ENCODE measurements around the gene LAMA2.

DNA sequence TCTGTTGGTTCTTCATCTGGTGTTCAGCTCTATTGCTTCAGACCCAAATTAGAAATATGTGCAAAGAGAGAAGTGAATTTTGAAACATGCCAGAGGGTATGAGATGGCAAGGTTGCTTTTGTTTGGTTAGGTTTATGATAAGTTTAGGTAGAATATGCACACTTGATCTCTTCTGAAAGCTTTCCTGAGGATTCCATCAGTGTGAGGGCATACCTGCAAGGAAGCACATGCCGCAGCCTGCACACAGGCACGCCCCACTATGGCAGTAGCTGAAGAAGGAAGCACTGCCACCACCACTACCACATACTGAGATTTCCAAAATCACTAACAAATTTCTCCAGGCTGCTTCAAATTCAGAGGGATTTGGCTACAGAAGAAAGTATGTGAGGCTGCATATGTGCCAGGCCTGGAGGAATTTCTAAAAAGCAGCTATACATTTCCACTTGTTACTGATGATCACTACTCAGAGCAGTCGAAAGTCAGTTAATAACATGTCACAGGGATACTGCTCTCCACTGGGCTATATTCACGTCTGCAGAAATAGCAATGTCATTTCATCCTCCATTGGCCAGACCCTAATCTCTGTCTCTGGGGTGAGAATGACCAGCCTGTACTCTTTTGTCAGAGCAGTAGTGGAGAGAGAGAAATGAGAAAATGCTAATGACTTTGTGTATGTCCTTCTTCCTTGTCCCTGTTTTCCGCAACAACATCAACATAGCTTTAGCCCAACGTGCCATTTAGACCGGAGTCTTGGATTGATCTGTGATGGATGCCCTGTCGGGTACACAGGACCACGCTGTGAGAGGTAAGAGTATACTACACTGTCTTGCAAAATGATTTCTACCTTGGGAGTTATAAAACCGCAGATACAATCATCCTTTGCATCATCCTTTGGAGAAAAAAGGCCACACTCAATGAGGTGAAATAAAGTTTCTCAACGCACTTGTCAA is 396.7 kb downstream of the LAMA2 start:
- TF ChIP-seq, protein P1, sequence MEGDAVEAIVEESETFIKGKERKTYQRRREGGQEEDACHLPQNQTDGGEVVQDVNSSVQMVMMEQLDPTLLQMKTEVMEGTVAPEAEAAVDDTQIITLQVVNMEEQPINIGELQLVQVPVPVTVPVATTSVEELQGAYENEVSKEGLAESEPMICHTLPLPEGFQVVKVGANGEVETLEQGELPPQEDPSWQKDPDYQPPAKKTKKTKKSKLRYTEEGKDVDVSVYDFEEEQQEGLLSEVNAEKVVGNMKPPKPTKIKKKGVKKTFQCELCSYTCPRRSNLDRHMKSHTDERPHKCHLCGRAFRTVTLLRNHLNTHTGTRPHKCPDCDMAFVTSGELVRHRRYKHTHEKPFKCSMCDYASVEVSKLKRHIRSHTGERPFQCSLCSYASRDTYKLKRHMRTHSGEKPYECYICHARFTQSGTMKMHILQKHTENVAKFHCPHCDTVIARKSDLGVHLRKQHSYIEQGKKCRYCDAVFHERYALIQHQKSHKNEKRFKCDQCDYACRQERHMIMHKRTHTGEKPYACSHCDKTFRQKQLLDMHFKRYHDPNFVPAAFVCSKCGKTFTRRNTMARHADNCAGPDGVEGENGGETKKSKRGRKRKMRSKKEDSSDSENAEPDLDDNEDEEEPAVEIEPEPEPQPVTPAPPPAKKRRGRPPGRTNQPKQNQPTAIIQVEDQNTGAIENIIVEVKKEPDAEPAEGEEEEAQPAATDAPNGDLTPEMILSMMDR (IDR thresholded peaks at IDR 0.05; ENCODE audit: low read length), result no peak
- no peak for TF ChIP-seq EZH2 (IDR thresholded peaks at IDR 0.05; ENCODE audit: borderline replicate concordance, low read length)
